GM12865 (cell line): ENCODE results near the gene RNF34.

ENCODE experiments used
- DNase-seq: peaks from one replicate; pipeline ENCODE4 v3.0.0; 2010; ENCODE audit warnings: low read depth
- H3K4me3 ChIP-seq: 2 replicates; pipeline ENCODE4 v1.5.1; 2011; ENCODE audit warnings: mild to moderate bottlenecking, low read depth, low read length, control low read depth
- TF ChIP-seq, protein P1 (sequence below): IDR thresholded peaks from 2 replicates; pipeline ENCODE4 v1.5.1; 2011; ENCODE audit warnings: low read length, control low read depth, low read depth, inconsistent platforms; ENCODE audit not compliant: insufficient read depth; ENCODE audit errors: missing control alignments

Gene RNF34

DNA sequence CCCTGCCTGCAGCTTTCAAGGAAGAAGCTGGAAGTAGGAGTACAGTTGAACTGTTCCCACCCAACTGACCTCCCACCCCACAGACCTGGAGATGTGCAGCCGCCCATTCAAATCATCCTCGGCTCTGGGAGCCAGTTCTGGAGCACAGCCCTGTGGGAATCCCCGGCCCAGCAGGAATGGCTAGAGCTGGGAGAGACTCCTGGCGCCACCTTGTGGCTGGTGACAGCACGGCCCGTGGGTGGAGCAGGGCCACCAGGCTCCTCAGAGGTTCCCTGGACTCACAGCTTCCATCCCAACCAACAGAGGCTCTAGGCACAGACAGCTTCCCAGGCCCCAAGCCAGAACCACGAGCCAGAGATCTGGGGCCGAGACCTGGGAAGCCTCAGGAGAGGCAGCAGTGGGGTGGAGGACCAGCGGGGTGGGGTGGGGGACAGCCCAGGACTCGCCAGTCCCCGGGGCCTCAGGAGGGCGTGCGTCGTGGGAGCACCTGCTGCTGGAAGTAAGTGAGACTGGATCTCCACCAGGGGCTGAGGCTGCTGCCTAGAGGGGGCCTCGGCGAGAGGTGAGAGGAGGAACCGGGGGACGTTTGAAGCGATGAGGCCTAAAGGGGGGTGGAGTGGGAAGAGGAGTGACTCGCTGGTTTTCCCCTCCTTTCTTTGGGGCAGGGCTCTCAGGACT lies 43.4 kb downstream of the RNF34 start:
- TF ChIP-seq, protein P1, sequence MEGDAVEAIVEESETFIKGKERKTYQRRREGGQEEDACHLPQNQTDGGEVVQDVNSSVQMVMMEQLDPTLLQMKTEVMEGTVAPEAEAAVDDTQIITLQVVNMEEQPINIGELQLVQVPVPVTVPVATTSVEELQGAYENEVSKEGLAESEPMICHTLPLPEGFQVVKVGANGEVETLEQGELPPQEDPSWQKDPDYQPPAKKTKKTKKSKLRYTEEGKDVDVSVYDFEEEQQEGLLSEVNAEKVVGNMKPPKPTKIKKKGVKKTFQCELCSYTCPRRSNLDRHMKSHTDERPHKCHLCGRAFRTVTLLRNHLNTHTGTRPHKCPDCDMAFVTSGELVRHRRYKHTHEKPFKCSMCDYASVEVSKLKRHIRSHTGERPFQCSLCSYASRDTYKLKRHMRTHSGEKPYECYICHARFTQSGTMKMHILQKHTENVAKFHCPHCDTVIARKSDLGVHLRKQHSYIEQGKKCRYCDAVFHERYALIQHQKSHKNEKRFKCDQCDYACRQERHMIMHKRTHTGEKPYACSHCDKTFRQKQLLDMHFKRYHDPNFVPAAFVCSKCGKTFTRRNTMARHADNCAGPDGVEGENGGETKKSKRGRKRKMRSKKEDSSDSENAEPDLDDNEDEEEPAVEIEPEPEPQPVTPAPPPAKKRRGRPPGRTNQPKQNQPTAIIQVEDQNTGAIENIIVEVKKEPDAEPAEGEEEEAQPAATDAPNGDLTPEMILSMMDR, result peak; percentile 92
- DNase-seq, result peak; percentile 68
- H3K4me3 ChIP-seq, result no peak overlapping the region

DNA sequence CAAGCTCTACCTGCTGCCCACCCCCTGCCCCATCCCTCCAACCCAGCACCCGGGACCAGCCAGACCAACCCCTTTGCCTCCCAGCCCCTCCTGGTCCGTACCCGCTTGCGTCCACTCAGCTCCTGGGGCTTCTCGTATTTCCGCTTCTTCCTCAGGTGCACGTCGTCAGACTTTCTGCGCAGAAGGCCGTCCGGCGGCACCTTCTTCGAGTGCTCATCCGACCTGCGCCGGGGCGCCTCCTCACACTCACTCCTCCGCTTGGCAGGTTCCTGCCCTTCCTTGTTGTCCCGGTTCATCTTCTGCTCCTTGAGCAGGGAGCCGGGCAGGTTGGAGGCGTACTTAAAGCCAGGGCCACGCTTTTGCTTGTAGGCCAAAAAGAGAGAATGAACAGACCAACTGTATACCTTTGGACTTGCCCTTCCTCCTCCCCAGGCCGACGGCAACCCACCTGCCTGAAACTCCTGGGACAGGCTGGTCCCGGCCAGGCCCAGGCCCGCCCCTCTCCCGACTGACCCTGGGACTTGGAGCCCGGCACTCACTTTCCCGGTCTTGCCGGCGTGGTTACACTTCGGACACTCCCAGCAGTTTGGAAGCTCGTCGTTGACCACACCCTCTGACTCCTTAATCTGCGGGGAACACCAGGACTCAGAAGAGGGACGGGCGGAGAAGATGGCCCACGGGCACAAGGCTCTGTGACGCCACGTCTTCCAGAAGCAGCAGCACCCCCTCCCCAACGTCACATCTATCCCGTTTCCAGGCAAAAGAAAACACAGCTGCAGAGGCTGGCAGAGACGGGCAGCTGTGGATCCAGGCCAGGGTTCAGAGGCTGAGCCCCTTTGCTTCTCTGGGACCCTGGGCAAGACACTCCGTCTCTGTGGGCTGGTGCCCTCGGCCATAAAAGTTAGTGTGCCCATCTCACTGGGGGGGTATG lies 44.3 kb downstream of the RNF34 start:
- DNase-seq, result no peak
- no peak overlapping the region for H3K4me3 ChIP-seq
- TF ChIP-seq, protein P1, result no peak

DNA sequence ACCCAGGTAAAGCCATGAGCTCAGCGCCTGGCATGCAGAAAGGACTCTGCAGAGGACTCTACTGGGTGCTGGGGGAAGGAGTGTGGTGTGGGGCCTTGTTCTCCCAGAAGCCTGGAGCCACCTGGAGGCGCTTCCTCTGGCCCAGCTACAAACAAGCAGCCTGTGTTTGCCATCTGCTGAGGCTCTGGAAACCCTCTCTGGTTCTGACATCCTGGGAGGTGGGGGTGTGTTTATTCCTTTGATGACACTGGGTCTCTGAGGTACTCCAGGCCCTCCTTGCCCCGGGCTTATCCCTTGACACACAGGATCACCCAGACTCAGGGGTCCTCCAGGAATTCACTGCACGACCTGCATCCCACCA lies 44.9 kb downstream of the RNF34 start:
- no peak for DNase-seq
- no peak overlapping the region for H3K4me3 ChIP-seq
- TF ChIP-seq, protein P1, result no peak

DNA sequence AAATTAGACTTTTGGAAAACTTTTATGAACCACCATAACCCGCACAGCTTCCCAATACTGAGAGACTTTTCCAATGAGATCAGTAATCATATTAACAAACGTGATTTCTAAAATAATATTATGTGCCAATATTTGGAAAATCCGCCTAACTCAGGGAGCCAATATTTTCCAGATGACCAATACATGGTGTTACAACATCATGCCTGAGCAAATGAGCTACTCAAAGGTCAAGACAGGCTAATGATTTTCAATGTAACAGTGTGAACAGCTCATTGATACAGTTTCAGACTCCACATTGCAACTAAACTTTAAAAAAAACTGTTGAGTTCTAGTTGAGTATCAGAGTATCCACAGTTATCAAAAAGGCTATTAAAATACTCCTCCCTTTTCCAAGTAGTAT lies 46.8 kb downstream of the RNF34 start:
- TF ChIP-seq, protein P1, result no peak
- no peak for DNase-seq
- no peak overlapping the region for H3K4me3 ChIP-seq

DNA sequence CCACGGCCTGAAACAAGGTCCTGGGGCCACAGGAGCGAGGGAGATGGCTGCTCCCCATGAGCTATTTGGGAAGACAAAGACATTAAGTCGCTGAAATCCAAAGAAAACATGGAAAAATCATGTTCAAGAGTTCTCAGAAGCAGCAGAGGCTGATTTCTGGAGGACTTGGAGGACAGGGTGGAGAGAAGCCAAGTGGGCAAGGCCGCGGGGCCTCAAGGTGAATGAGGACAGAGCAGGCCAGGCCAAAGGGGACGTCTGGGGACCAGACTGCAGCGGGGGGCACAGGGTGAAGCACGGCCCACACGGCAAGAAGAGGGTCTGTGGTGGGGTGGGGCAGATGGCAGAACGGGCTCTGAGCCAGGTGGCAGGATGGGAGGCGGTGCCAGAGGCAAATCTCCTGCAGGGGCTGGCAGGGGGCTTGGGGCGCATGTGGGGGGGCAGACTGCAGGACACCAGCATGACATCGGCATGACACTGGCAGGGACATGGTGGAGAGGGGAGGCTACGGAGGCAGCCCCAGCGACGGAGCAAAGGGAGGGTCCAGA lies 48.9 kb downstream of the RNF34 start:
- DNase-seq, result no peak
- H3K4me3 ChIP-seq, result no peak overlapping the region
- TF ChIP-seq, protein P1, result no peak

DNA sequence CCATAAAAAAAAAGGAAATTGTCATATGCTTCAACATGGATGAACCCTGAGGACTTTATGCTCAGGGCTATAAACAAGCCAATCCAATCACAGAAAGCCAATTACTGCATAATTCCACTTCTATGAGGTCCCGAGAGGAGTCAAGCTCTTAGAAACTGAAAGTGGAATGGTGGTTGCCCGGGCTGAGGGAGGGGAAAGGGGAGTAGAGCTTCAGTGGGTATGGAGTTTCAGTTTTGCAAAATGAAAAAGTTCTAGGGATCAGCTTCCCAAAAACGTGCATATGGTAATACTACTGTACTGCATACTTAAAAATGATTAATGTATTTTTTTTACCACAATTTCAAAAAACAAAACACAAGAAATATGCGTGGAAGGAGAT lies 52.0 kb downstream of the RNF34 start:
- no peak overlapping the region for H3K4me3 ChIP-seq
- no peak for DNase-seq
- TF ChIP-seq, protein P1, result no peak
